ENCODE data around the gene ZNF236. TPM values are rescaled to one million over a fixed set of nuclear protein-coding genes. Genes with fewer than 3 reads are reported as not detected.
A peak's percentile ranks its signal among the peaks of the same experiment; 100 is the strongest.

The ZNF236 gene
- total and polyA plus RNA-seq, 4 donors = 0.38 to 23.6 (median 10.0) TPM

DNA sequence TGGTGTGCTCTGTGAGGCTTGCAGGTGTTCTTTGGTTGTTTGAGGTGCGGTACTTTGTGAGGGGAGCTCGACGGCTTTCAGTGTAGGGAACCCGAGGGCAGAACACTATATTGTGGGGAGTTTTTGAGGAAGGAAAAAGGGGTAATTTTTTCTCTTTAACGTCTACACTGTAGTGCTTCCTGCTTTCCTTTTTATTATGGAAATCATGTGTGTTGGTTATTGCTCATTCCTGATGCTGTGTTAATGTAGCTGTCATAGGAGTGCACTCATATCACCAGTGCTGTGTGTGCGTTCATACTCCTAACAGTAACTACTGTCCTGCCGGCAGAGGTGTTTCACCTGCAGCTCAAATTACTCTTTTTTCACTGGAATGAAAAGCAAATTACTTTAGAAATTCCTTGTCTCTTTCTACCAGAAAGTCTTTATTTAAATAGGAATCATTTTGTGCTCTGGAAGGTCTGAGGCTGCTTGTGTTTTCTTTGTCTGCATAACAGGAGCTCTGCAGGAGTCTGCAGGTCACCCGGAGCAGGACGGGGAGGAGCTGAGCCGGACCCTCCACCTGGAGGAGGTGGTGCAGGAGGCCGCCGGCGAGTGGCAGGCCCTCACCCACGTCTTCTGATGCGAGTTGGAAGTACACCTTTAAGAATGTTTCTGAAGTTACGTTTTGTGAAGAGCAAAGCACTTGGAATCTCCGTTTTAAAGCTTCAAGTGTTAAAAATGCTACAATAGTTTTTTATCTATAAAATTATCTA is 145.5 kb downstream of the ZNF236 start:
- no peak overlapping the region for H3K27ac ChIP-seq (ENCODE audit: low read depth in 1 of 2, low read length in 2 of 2)
- H3K4me3 ChIP-seq (ENCODE audit: low read length in 2 of 2) = no peak overlapping the region
- H3K36me3 ChIP-seq (ENCODE audit: control insufficient read depth in 1 of 2, insufficient read depth in 2 of 2, low read length in 1 of 2) = peaks cover 0 to 1% of the 10 kb centered on the region in 2 donors
- whole genome bisulfite sequencing, 2 donors = 60 to 62% methylated on average over 17 of the region's 17 CpGs
- no peaks in the 10 kb centered on the region for H3K9me3 ChIP-seq (ENCODE audit: control insufficient read depth, low read length)
- intact Hi-C loops (cut with DNase I) = no loop called here
- H3K27me3 ChIP-seq (ENCODE audit: control insufficient read depth in 1 of 2, insufficient read depth in 2 of 2, low read length in 1 of 2) = no peaks in the 10 kb centered on the region
- H3K4me1 ChIP-seq (ENCODE audit: control insufficient read depth in 1 of 2, insufficient read depth in 2 of 2, low read length in 2 of 2) = no peaks in the 10 kb centered on the region
- ATAC-seq (ENCODE audit: low FRiP score) = no peak
- DNase-seq = peak in 1 of 2 donors; percentile 32

- ATAC-seq (ENCODE audit: low FRiP score) (no peak), DNase-seq (no peak)
- peaks cover 0 to 1% of the 10 kb centered on the region in 2 donors for H3K36me3 ChIP-seq (ENCODE audit: control insufficient read depth in 1 of 2, insufficient read depth in 2 of 2, low read length in 1 of 2)
- intact Hi-C loops (cut with DNase I) = no loop called here
- no peak overlapping the region for H3K27ac ChIP-seq (ENCODE audit: low read depth in 1 of 2, low read length in 2 of 2)
- H3K4me3 ChIP-seq (ENCODE audit: low read length in 2 of 2) = no peak overlapping the region
- WGBS, 2 donors = 67 to 74% methylated on average over 11 of the region's 11 CpGs
- H3K9me3 ChIP-seq (ENCODE audit: control insufficient read depth, low read length) = no peaks in the 10 kb centered on the region
- H3K27me3 ChIP-seq (ENCODE audit: control insufficient read depth in 1 of 2, insufficient read depth in 2 of 2, low read length in 1 of 2) = no peaks in the 10 kb centered on the region
- H3K4me1 ChIP-seq (ENCODE audit: control insufficient read depth in 1 of 2, insufficient read depth in 2 of 2, low read length in 2 of 2) = no peaks in the 10 kb centered on the region
Measured at GRCh38 chr18:76970770-76971559, 148.6 kb downstream of the ZNF236 start.

DNA sequence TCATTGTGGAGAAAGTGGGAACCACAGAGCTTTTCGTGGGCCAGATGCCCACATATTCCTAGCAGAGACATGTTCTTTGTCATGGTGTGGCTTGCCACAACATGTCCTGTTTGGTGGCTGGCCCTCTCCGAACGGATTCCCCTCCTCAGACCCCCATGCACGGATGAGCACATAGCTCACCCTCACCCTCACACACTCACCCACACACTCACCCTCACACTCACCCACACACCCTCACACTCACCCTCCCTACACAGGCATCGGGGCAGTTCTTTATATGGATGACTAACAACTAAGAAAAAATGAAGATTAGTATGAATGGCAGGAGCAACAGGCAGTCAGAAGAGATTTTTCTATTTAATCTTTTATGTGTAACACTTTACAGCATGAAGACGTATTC is 149.9 kb downstream of the ZNF236 start:
- intact Hi-C loops (cut with DNase I) = no loop called here
- no peak for DNase-seq
- Histone ChIP-seq H3K4me1 (ENCODE audit: control insufficient read depth in 1 of 2, insufficient read depth in 2 of 2, low read length in 2 of 2) (no peaks in the 10 kb centered on the region), H3K27me3 (ENCODE audit: control insufficient read depth in 1 of 2, insufficient read depth in 2 of 2, low read length in 1 of 2) (no peaks in the 10 kb centered on the region), H3K27ac (ENCODE audit: low read depth in 1 of 2, low read length in 2 of 2) (no peak overlapping the region), H3K9me3 (ENCODE audit: control insufficient read depth, low read length) (no peaks in the 10 kb centered on the region), H3K4me3 (ENCODE audit: low read length in 2 of 2) (no peak overlapping the region), H3K36me3 (ENCODE audit: control insufficient read depth in 1 of 2, insufficient read depth in 2 of 2, low read length in 1 of 2) (peaks cover 0 to 1% of the 10 kb centered on the region in 2 donors)
- ATAC-seq (ENCODE audit: low FRiP score) = no peak
- 89 to 90% methylated on average over 6 of the region's 6 CpGs for WGBS, 2 donors

DNA sequence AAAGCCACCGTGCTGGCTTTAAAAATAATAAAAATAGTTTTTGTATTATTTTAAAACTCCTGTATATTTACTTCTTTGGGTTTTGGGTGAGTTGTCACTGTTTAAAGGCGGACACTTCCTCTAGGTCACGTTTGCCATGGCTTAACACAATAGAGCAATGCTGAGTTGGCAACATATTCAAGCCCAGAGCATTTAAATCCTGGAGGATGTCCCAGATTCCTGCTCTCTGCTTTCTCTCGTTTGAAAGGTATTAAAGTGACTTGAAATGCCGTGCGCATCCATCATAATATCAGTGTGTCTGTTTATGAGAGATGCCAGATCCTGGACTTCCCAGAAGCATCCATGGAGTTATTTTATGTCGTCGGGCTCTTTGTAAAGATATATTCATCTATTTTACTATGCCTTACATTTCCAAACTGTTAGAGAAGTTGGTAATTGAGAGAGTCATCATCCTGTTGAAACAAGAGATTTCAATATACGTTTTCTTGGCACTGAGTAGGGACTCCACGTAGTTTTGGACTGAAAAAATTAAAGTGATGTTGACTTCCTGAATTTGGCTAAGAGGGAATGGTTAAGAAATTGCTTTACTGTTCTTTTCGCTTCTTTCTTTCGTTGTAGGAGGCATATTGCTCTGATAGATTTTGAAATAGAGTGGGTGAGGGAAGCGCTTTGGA is 150.6 kb downstream of the ZNF236 start:
- Histone ChIP-seq H3K4me3 (ENCODE audit: low read length in 2 of 2) (no peak overlapping the region), H3K36me3 (ENCODE audit: control insufficient read depth in 1 of 2, insufficient read depth in 2 of 2, low read length in 1 of 2) (peaks cover 0 to 1% of the 10 kb centered on the region in 2 donors), H3K27me3 (ENCODE audit: control insufficient read depth in 1 of 2, insufficient read depth in 2 of 2, low read length in 1 of 2) (no peaks in the 10 kb centered on the region), H3K9me3 (ENCODE audit: control insufficient read depth, low read length) (no peaks in the 10 kb centered on the region), H3K27ac (ENCODE audit: low read depth in 1 of 2, low read length in 2 of 2) (no peak overlapping the region), H3K4me1 (ENCODE audit: control insufficient read depth in 1 of 2, insufficient read depth in 2 of 2, low read length in 2 of 2) (no peaks in the 10 kb centered on the region)
- DNase-seq = no peak
- intact Hi-C loops (cut with DNase I) = no loop called here
- WGBS, 2 donors = 63 to 64% methylated on average over 13 of the region's 13 CpGs
- no peak for ATAC-seq (ENCODE audit: low FRiP score)

DNA sequence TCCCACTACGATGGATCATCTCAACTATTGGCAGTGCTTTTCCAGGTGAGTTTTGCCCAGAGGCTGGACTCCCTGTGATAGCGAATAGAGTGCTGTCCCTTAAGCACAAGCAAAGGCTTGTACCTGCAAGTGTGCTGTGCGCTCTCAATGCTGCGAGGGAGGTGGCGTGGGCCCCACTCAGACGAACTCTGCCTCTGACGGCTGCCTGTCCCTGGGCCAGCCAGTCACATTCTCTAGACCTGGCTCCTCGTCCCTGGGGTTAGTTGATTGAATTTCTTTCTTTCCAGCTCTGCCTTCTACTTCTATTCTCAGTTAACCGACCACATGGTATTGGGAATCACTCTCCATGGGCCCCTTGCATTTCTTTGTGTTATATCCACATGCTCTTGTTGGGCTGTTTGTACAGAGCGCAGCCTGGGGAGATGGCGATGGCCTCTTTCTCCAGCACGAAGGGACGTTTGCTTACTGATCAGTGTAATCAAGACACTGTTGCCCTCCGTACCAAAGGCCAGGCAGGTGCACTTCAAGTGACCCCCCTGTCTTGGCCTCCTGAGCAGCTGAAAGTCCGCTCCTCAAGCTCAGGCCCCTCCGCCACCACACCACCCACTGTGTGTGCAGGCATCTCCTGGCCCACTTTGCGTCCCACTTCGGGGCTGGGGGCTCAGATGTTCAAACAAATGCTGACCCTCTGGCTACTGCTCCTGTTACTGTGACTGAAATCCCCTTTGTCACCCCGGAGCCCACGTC is 151.3 kb downstream of the ZNF236 start:
- no peak for ATAC-seq (ENCODE audit: low FRiP score)
- intact Hi-C loops (cut with DNase I) = no loop called here
- WGBS, 2 donors = 95% methylated on average over 20 of the region's 20 CpGs
- H3K36me3 ChIP-seq (ENCODE audit: control insufficient read depth in 1 of 2, insufficient read depth in 2 of 2, low read length in 1 of 2) = peaks cover 0 to 1% of the 10 kb centered on the region in 2 donors
- no peak overlapping the region for H3K4me3 ChIP-seq (ENCODE audit: low read length in 2 of 2)
- no peak overlapping the region for H3K27ac ChIP-seq (ENCODE audit: low read depth in 1 of 2, low read length in 2 of 2)
- DNase-seq = no peak
- no peaks in the 10 kb centered on the region for H3K27me3 ChIP-seq (ENCODE audit: control insufficient read depth in 1 of 2, insufficient read depth in 2 of 2, low read length in 1 of 2)
- no peaks in the 10 kb centered on the region for H3K4me1 ChIP-seq (ENCODE audit: control insufficient read depth in 1 of 2, insufficient read depth in 2 of 2, low read length in 2 of 2)
- H3K9me3 ChIP-seq (ENCODE audit: control insufficient read depth, low read length) = no peaks in the 10 kb centered on the region

- intact Hi-C loops (cut with DNase I) = no loop called here
- H3K36me3 ChIP-seq (ENCODE audit: control insufficient read depth in 1 of 2, insufficient read depth in 2 of 2, low read length in 1 of 2) = peaks cover 0 to 1% of the 10 kb centered on the region in 2 donors
- H3K4me1 ChIP-seq (ENCODE audit: control insufficient read depth in 1 of 2, insufficient read depth in 2 of 2, low read length in 2 of 2) = no peaks in the 10 kb centered on the region
- ATAC-seq (ENCODE audit: low FRiP score) = no peak
- no peak overlapping the region for H3K4me3 ChIP-seq (ENCODE audit: low read length in 2 of 2)
- DNase-seq = no peak
- H3K27ac ChIP-seq (ENCODE audit: low read depth in 1 of 2, low read length in 2 of 2) = no peak overlapping the region
- H3K9me3 ChIP-seq (ENCODE audit: control insufficient read depth, low read length) = no peaks in the 10 kb centered on the region
- 85 to 91% methylated on average over 5 of the region's 5 CpGs for WGBS, 2 donors
- no peaks in the 10 kb centered on the region for H3K27me3 ChIP-seq (ENCODE audit: control insufficient read depth in 1 of 2, insufficient read depth in 2 of 2, low read length in 1 of 2)
Measured at GRCh38 chr18:76974386-76974785, 152.0 kb downstream of the ZNF236 start.

DNA sequence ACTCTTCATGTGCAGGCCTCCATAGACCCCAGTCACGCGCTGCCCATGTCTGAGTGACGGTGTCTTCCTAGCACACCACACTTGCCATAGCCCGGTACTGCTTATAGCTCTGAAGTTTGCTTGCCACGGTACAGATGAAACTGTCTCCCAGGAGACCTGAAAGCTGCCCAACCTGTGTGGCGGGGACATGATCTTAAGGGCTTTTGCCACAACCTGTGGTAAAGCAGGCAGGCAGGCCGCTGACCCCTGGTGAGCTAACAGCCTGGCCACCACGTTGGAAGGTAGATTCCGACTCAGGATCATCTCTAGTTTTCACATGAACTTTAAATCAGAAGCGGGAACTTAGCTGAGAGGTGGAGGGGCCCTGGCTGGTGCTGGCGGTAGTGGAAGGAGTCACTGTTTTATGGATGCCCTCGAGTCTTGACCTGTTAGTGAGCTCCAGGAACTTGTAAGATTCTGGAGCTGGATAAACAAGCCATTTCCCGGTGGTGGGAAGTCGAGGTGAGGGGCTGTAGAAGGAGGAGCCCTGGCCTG is 153.3 kb downstream of the ZNF236 start:
- no peak for ATAC-seq (ENCODE audit: low FRiP score)
- DNase-seq = no peak
- whole genome bisulfite sequencing, 2 donors = 85 to 86% methylated on average over 14 of the region's 14 CpGs
- no peaks in the 10 kb centered on the region for H3K4me1 ChIP-seq (ENCODE audit: control insufficient read depth in 1 of 2, insufficient read depth in 2 of 2, low read length in 2 of 2)
- no peak overlapping the region for H3K27ac ChIP-seq (ENCODE audit: low read depth in 1 of 2, low read length in 2 of 2)
- no peak overlapping the region for H3K4me3 ChIP-seq (ENCODE audit: low read length in 2 of 2)
- no peaks in the 10 kb centered on the region for H3K27me3 ChIP-seq (ENCODE audit: control insufficient read depth in 1 of 2, insufficient read depth in 2 of 2, low read length in 1 of 2)
- intact Hi-C loops (cut with DNase I) = no loop called here
- no peaks in the 10 kb centered on the region for H3K9me3 ChIP-seq (ENCODE audit: control insufficient read depth, low read length)
- H3K36me3 ChIP-seq (ENCODE audit: control insufficient read depth in 1 of 2, insufficient read depth in 2 of 2, low read length in 1 of 2) = peaks cover 0 to 1% of the 10 kb centered on the region in 2 donors

DNA sequence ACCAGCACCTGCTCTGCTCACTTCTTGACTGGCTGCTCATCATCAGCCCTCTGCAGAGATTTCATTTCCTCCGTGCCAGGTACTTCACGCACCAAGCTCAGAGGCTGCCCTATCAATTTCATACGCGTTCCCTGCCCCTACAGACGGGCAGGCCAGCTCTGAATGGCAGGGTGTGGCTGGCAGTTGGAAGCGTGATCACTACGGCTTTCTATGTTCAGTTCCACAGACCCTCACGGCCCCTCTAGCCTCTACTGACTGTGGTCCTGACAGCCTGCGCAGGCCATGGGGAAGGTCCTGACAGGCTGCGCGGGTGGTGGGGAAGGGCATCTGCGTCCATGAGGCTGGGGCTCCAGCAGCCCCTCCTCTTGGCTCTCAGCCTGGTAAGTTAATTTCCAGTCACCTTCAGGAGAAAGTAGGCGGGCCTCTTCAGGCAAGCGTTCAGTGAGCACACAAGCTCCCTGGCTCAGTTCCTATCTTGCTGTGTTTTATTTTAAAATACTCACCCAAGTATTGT is 154.8 kb downstream of the ZNF236 start:
- Histone ChIP-seq H3K9me3 (ENCODE audit: control insufficient read depth, low read length) (no peaks in the 10 kb centered on the region), H3K36me3 (ENCODE audit: control insufficient read depth in 1 of 2, insufficient read depth in 2 of 2, low read length in 1 of 2) (peaks cover 0 to under 1% of the 10 kb centered on the region in 2 donors), H3K4me1 (ENCODE audit: control insufficient read depth in 1 of 2, insufficient read depth in 2 of 2, low read length in 2 of 2) (no peaks in the 10 kb centered on the region), H3K27ac (ENCODE audit: low read depth in 1 of 2, low read length in 2 of 2) (no peak overlapping the region), H3K4me3 (ENCODE audit: low read length in 2 of 2) (no peak overlapping the region), H3K27me3 (ENCODE audit: control insufficient read depth in 1 of 2, insufficient read depth in 2 of 2, low read length in 1 of 2) (no peaks in the 10 kb centered on the region)
- intact Hi-C loops (cut with DNase I) = no loop called here
- DNase-seq (no peak), ATAC-seq (ENCODE audit: low FRiP score) (no peak)
- WGBS, 2 donors = 79 to 83% methylated on average over 14 of the region's 14 CpGs
